ENCODE data around the gene HSD17B3. TPM values are rescaled to one million over a fixed set of nuclear protein-coding genes. Genes with fewer than 3 reads are reported as not detected.
"Not testable (repeated sequence)": the region's sequence is repeated elsewhere in the genome, so short reads cannot be mapped to it uniquely, and the experiment has no call there.

HSD17B3 gene
- total RNA-seq, 1 experiment from 2014 or later, result not detected

GRCh38 chr9:96241391-96241809 lies 60.6 kb downstream of the HSD17B3 start:
- H3K27ac ChIP-seq, result no peak overlapping the region
- H4K20me1 ChIP-seq (ENCODE audit: insufficient read depth), result no peaks in the 10 kb centered on the region
- no TSS peak for BruUV-seq (replicated peaks)
- H2AFZ ChIP-seq, result no peak overlapping the region
- no peaks in the 10 kb centered on the region for H3K36me3 ChIP-seq (ENCODE audit: low read depth)
- POLR2A ChIA-PET (ENCODE audit: unreplicated experiment), result no interaction called here
- H3F3A ChIP-seq (ENCODE audit: insufficient read depth, low read depth), result no peaks in the 10 kb centered on the region
- no peak for TF ChIP-seq CTCF (conservative IDR thresholded peaks at IDR 0.05)
- no peak for TF ChIP-seq EZH2 (IDR thresholded peaks at IDR 0.05; ENCODE audit: low read depth)
- H3K4me1 ChIP-seq (replicated peaks; ENCODE audit: insufficient read depth), result no peaks in the 10 kb centered on the region
- H3K4me2 ChIP-seq, result no peak overlapping the region
- H3K9me2 ChIP-seq (ENCODE audit: insufficient read depth), result no peaks in the 10 kb centered on the region
- peak; percentile 33 to 41 for DNase-seq
- intact Hi-C loops (cut with micrococcal nuclease; ENCODE audit: unreplicated experiment), result no loop called here
- CTCF ChIA-PET, result no interaction called here
- H3K27me3 ChIP-seq (ENCODE audit: insufficient read depth, low read depth), result peaks cover 31% of the 10 kb centered on the region
- no peaks in the 10 kb centered on the region for H3K79me2 ChIP-seq (ENCODE audit: low read depth)
- H3K4me3 ChIP-seq, result no peak overlapping the region
- no peaks in the 10 kb centered on the region for H3K9me3 ChIP-seq (ENCODE audit: insufficient read depth, low read depth)

- Histone ChIP-seq H3K4me2 (no peak overlapping the region), H3K9me3 (ENCODE audit: insufficient read depth, low read depth) (no peaks in the 10 kb centered on the region), H4K20me1 (ENCODE audit: insufficient read depth) (no peaks in the 10 kb centered on the region), H3K4me1 (replicated peaks; ENCODE audit: insufficient read depth) (no peaks in the 10 kb centered on the region), H3K4me3 (no peak overlapping the region), H3K79me2 (ENCODE audit: low read depth) (no peaks in the 10 kb centered on the region), H2AFZ (no peak overlapping the region), H3K27me3 (ENCODE audit: insufficient read depth, low read depth) (peaks cover 30% of the 10 kb centered on the region), H3K36me3 (ENCODE audit: low read depth) (no peaks in the 10 kb centered on the region), H3F3A (ENCODE audit: insufficient read depth, low read depth) (no peaks in the 10 kb centered on the region), H3K27ac (no peak overlapping the region), H3K9me2 (ENCODE audit: insufficient read depth) (no peaks in the 10 kb centered on the region)
- TF ChIP-seq CTCF (conservative IDR thresholded peaks at IDR 0.05) (no peak), EZH2 (IDR thresholded peaks at IDR 0.05; ENCODE audit: low read depth) (no peak)
- ChIA-PET CTCF (interaction anchor here (0.7 kb wide), 1 partner anchor 80 kb away, joined by 3 read pairs; no protein-coding TSS in a partner anchor), POLR2A (ENCODE audit: unreplicated experiment) (interaction anchor here (0.7 kb wide), 1 partner anchor 418 kb away, joined by 3 read pairs; no protein-coding TSS in a partner anchor)
- intact Hi-C loops (cut with micrococcal nuclease; ENCODE audit: unreplicated experiment), result no loop called here
- no peak for DNase-seq
- no TSS peak for BruUV-seq (replicated peaks)
These were observed 65.0 kb downstream of the HSD17B3 start for GRCh38 chr9:96236854-96237550.

GRCh38 chr9:96236337-96236736 lies 65.6 kb downstream of the HSD17B3 start:
- H4K20me1 ChIP-seq (ENCODE audit: insufficient read depth); H3K4me3 ChIP-seq; H3K79me2 ChIP-seq (ENCODE audit: low read depth); H3K9me3 ChIP-seq (ENCODE audit: insufficient read depth, low read depth); H3K27ac ChIP-seq; BruUV-seq (replicated peaks); H3K9me2 ChIP-seq (ENCODE audit: insufficient read depth); DNase-seq; H3K36me3 ChIP-seq (ENCODE audit: low read depth); H3K4me2 ChIP-seq; H2AFZ ChIP-seq; H3K4me1 ChIP-seq (replicated peaks; ENCODE audit: insufficient read depth); intact Hi-C loops (cut with micrococcal nuclease; ENCODE audit: unreplicated experiment); CTCF ChIA-PET; H3F3A ChIP-seq (ENCODE audit: insufficient read depth, low read depth): not testable (repeated sequence)
- POLR2A ChIA-PET (ENCODE audit: unreplicated experiment), result interaction anchor here (0.7 kb wide), 1 partner anchor 419 kb away, joined by 3 read pairs; no protein-coding TSS in a partner anchor
- H3K27me3 ChIP-seq (ENCODE audit: insufficient read depth, low read depth), result peaks cover 29% of the 10 kb centered on the region

Measured in PC-9 (cell line).